ENCODE measurements around the gene PRSS35.

DNA sequence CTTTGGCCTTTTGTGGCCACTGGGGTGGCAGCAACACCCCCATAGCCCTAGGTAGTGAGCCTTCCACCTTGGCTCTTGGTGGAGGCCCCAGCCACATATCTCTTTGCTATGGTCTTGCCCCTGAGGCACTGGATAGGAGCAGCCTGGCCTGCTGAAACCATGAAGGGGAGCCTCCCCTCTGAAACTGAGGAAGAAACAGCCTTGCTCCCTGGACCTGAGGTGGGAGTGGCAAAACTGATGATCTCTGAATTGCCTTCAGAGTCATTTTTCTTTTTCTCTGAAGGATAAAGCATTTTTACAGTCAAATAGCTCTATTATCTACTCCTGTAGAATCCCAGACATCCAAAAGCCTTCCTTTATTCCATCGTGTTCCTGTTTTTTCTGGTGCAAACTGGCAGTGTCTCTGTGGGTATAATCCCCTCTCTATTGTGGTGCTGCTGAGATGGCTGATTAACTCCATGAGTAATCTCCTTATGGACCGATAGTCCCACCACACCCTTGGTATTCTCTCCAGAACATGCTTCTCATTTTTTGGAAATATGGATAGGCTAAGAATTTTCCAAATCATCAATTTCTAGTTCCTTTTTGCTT, 22.0 kb upstream of the PRSS35 start:
- no peak for TF ChIP-seq CTCF (IDR thresholded peaks at IDR 0.05; ENCODE audit: poor library complexity)
- no peak for TF ChIP-seq EZH2 (IDR thresholded peaks at IDR 0.05; ENCODE audit: borderline replicate concordance)
